HG02571 (cell line): ENCODE results near the gene TEAD4.
"Not testable (repeated sequence)": the region's sequence is repeated elsewhere in the genome, so short reads cannot be mapped to it uniquely, and the experiment has no call there.

ENCODE experiments used
- ATAC-seq: cut with Tn5 transposase; IDR thresholded peaks from one replicate; pipeline ENCODE4 v1.9.1; 2021; ENCODE audit warnings: mild to moderate bottlenecking, moderate library complexity; ENCODE audit not compliant: unreplicated experiment

TEAD4 gene

DNA sequence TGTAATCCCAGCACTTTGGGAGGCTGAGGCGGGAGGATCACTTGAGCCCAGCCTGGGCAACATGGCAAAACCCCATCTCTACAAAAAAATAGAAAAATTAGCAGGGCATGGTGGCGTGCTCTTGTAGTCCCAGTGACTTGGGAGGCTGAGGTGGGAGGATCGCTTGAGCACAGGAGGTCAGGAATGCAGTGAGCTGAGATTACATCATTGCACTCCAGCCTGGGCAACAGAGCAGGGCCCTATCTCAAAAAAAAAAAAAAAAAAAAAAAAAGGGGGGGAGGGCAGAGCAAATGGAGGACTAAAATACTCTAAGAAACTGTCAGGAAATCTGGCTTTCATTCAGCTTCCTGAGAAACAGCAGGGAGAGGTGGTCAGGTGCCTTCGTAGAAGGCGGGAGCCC lies 86.3 kb downstream of the TEAD4 start:
- no peak for ATAC-seq

- no peak for ATAC-seq
Measured at GRCh38 chr12:3045989-3046388, 86.8 kb downstream of the TEAD4 start.

- ATAC-seq: no peak
Measured at GRCh38 chr12:3046441-3047200, 87.4 kb downstream of the TEAD4 start.

DNA sequence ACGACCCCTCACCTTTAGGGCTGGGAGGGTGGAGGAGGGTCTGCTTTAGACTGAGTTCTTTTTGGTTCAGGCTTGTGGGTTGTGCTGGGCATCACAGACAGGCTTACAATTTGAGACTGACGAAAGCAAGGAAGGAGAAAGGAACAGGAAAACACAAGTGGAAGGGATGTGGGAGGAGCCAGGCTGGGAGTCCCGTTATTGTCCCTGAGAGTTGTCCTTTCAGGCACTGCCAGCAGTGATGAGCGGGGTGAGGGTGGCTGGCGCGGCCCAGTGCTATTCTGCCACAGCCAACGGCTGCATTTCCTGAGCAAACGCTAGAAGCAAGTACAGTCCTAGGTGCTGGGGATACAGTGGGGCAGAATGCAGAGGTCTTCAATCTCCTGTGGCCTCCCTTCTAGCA lies 88.8 kb downstream of the TEAD4 start:
- no peak for ATAC-seq

DNA sequence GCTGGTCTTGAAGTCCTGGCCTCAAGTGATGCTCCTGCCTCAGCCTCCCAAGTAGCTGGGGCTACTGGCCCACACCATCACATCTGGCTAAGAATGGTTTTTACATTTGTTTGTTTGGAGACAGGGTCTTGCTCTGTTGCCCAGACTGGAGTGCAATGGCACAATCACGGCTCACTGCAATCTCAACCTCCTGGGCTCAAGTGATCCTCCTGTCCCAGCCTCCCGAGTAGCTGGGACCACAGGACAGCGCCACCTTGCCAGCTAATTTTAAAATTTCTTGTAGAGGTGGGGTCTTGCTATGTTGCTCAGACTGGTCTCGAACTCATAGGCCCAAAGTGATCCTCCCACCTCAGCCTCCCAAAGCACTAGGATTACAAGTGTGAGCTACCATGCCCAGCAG lies 89.3 kb downstream of the TEAD4 start:
- ATAC-seq: no peak

- ATAC-seq: no peak
Measured at GRCh38 chr12:3049176-3049575, 90.0 kb downstream of the TEAD4 start.

- no peak for ATAC-seq
Measured at GRCh38 chr12:3049611-3050249, 90.5 kb downstream of the TEAD4 start.

DNA sequence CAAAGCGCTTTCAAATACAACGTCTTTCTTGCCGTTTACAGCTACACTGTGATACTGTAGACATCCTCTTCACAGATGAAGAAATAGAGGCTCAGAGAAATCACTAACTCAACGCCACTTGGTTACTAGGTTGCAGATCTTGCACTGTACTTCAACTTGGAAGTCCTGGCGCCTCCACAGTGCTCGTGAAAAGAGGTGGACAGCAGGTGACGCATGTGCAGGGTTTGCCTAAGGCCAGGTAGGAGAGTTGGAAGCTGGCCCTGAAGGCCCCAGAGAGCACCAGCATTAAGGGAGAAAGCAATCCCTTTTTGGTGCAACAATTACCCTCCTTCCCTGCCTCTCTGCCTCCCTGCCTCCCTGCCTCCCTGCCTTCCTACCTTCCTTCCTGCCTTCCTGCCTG lies 95.2 kb downstream of the TEAD4 start:
- no peak for ATAC-seq

DNA sequence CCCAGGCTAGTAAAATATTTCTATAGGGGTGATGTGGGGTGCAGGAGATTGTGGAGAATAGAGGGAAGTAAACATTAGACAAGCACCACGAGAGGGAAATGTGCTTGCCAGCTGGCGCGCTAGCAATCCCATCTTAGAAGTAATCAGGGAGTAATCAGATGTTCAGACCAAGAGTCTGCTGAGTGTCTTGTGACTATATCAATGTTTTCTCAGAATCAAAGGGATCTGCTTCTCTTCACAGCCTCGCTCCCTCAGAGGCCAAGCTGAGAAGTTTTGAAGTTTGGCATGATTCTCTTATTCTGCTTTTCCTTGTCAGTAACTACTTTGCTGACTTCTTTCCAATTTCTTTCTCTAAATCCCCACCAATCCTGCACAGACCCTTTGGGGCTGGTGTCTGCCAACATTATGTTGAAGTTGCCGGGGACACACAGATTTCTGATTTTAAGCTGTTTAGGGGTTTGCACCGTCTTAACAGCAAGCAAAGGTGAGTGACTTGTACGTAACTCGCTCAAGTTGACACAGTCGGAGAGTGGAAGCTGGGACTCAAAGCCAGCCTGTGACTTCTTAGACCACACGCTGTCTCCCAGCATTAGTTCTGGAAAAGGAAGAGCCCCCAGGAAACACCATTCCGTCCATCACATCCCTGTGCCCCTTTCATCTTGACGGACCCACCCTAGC lies 96.0 kb downstream of the TEAD4 start:
- ATAC-seq: no peak

- ATAC-seq: no peak
Measured at GRCh38 chr12:3055704-3056467, 96.7 kb downstream of the TEAD4 start.

- ATAC-seq: no peak
Measured at GRCh38 chr12:3061059-3061458, 101.9 kb downstream of the TEAD4 start.

GRCh38 chr12:3061501-3062215 lies 102.5 kb downstream of the TEAD4 start:
- no peak for ATAC-seq

GRCh38 chr12:3065300-3065699 lies 106.1 kb downstream of the TEAD4 start:
- no peak for ATAC-seq

DNA sequence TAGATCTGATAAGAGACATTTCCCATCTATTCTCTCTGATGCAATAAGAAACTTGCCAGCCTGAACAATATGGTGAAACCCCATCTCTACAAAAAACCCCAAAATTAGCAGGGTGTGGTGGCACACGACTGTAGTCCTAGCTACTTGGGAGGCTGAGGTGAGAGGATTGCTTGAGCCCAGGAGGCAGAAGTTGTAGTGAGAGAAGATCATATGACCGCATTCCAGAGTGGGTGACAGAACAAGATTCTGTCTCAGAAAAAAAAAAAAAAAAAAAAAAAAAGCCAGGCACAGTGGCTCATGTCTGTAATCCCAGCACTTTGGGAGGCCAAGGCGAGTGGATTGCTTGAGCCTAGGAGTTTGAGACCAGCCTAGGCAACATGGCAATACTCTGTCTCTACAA lies 106.6 kb downstream of the TEAD4 start:
- ATAC-seq: not testable (repeated sequence)

DNA sequence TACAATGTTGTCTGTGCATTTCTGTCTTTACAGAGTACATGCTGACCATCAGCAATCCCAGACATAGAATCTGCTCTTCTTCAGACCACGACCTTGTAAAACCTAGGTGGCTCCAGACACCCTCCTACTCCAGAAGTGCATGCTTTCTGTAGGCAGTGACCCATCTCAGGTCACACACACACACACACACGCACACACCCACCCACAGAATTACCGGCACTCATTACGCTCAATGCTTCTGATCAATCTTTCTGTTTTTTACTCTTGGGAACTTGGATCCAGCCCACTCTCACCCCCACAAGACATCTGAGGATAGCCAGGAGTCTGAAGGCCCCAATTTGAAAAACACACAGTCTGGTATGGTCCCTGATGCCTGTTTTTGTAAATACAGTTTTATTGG lies 110.5 kb downstream of the TEAD4 start:
- ATAC-seq: no peak

DNA sequence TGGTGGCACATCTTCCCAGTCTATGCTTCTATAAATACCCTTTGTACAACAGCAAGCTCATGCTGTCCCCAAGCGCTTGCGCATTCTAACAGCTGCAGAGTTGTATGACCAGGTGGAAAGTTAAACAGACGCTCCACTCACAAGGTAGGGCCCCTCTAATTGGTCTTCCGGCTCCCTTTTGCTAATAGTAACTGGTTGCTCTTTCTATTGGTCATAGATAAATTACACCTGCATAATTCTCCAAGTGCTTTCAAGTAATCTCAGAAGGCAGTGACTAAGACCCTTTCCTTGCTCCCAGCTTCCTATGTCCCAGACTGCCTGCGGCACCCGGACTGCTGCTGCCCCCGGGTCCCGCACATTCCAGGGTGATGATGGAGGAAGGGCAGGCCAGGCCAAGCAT lies 111.9 kb downstream of the TEAD4 start:
- ATAC-seq: no peak

- ATAC-seq: no peak
Measured at GRCh38 chr12:3071710-3072109, 112.5 kb downstream of the TEAD4 start.

DNA sequence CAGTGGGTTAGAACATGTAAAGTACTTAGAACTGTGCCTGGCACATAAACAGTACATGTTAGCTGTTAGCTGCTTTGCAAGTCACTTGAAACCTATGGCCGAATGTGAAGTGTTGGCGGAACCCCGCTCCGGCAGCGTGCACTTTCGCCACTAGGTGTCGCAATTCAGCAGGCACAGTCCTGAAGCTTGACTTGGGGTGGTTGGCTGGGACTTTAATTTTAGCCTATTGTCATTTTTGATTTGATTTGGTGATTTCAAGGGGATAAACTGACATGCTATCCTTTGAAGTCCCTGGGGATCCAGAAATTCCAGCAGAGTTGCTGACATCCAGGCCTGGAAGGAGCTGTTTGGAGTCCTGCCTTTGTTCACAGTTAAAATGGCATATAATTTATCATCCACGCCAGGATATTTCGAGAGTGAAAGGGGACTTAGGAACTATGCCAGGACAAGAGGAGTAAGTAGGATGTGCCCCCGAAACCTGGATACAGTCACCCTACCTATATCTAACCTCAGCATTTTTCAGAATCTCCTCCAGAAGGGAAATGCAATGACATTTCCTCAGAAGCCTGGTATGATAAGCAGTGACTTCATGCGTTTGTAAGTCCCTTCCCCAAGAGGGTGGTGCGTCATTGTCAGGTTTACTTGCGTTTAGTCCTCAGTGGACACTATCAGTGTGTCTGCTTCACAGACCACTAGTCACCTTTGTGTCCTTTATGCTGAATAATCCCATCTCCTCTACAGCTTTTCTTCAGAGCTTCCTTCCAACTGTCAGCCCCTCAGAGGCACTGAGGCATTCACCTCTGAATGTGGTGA lies 114.4 kb downstream of the TEAD4 start:
- ATAC-seq: no peak

GRCh38 chr12:3075315-3075714 lies 116.1 kb downstream of the TEAD4 start:
- no peak for ATAC-seq
